ENCODE data around the gene TGFB1I1.

DNA sequence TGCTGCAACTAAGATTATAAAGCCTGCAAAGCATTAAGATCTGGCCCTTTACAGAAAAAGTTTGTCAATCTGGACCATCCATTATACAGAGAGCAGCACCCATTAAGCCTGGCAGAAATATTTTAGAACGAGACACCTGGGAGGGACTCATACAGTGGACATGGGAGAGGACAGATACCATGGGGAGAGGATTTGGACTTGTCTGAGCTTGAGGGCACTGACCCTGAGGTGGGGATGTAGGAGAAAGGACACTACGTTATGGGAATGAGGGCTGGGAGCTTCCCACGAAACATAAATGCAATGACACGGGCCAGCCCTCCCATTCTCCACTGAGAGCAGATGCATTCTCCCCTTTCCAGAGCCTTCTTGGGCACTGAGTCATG lies 30.0 kb downstream of the TGFB1I1 start:
- TF ChIP-seq POLR2A (IDR thresholded peaks at IDR 0.05; ENCODE audit: low read depth, low read length) = no peak
- TF ChIP-seq POLR2AphosphoS5 (IDR thresholded peaks at IDR 0.05; ENCODE audit: low read depth, low read length) = no peak
- no peak for TF ChIP-seq TAF1 (IDR thresholded peaks at IDR 0.05; ENCODE audit: low read depth, low read length)
- TF ChIP-seq POU2F2 (IDR thresholded peaks at IDR 0.05; ENCODE audit: low read depth, low read length) = no peak
- no peak for TF ChIP-seq SPI1 (IDR thresholded peaks at IDR 0.05; ENCODE audit: low read depth, low read length)

Measured in GM12891 (cell line).